Osteoblast (primary cell): ENCODE results near the gene SPOP. TPM values are rescaled to one million over a fixed set of nuclear protein-coding genes. Genes with fewer than 3 reads are reported as not detected.
A peak's percentile ranks its signal among the peaks of the same experiment; 100 is the strongest.

Source experiments
- DNase-seq: peaks from one replicate; pipeline ENCODE4 v3.0.0; 2011; ENCODE audit warnings: low spot score, mixed read lengths; ENCODE audit not compliant: insufficient read length; ENCODE audit errors: missing footprints
- H2AFZ ChIP-seq: 2 replicates; pipeline ENCODE4 v1.6.0; 2011; ENCODE audit warnings: mild to moderate bottlenecking, low read length
- H3K27ac ChIP-seq: 2 replicates; pipeline ENCODE4 v1.5.1; 2011; ENCODE audit warnings: mild to moderate bottlenecking, low read depth, low read length, moderate library complexity
- H3K27me3 ChIP-seq: 2 replicates; pipeline ENCODE4 v1.6.0; 2012; ENCODE audit warnings: mild to moderate bottlenecking, control low read depth, inconsistent platforms, low read length, moderate library complexity; ENCODE audit not compliant: insufficient read depth
- H3K36me3 ChIP-seq: 2 replicates; pipeline ENCODE4 v1.5.1; 2011; ENCODE audit warnings: mild to moderate bottlenecking, low read length, control low read depth, moderate library complexity; ENCODE audit not compliant: insufficient read depth
- H3K4me1 ChIP-seq: 2 replicates; pipeline ENCODE4 v1.5.1; 2011; ENCODE audit warnings: mild to moderate bottlenecking, low read length, control low read depth, moderate library complexity; ENCODE audit not compliant: insufficient read depth
- H3K4me2 ChIP-seq: 2 replicates; pipeline ENCODE4 v1.6.0; 2011; ENCODE audit warnings: mild to moderate bottlenecking, low read length; ENCODE audit not compliant: insufficient read depth
- H3K4me3 ChIP-seq: fragments of 200-600 bp; sonication (generic); 3 replicates; pipeline ENCODE4 v1.5.1; 2012; ENCODE audit warnings: mild to moderate bottlenecking, low read length, inconsistent platforms; ENCODE audit not compliant: insufficient read depth
- H3K79me2 ChIP-seq: 2 replicates; pipeline ENCODE4 v1.6.0; 2012; ENCODE audit warnings: mild to moderate bottlenecking, low read length, control low read depth, inconsistent platforms; ENCODE audit not compliant: insufficient read depth
- H3K9me3 ChIP-seq: 2 replicates; pipeline ENCODE4 v1.5.1; 2011; ENCODE audit warnings: low read depth, low read length, control low read depth
- H4K20me1 ChIP-seq: 2 replicates; pipeline ENCODE4 v1.6.0; 2012; ENCODE audit warnings: mild to moderate bottlenecking, low read length, control low read depth; ENCODE audit not compliant: insufficient read depth
- total RNA-seq: library from RNA; depleted of rRNA; stranded (reverse); fragments of >200 nt; gene quantifications from 2 replicates; pipeline ENCODE4 v1.2.3, GENCODE V29; 2012
- TF ChIP-seq, protein P1 (sequence below): IDR thresholded peaks from 2 replicates; pipeline ENCODE4 v1.5.1; 2011; ENCODE audit warnings: mild to moderate bottlenecking, low read depth, low read length, moderate library complexity; ENCODE audit errors: extremely low read depth

SPOP gene
- total RNA-seq, 1 donor = 55.7 TPM

DNA sequence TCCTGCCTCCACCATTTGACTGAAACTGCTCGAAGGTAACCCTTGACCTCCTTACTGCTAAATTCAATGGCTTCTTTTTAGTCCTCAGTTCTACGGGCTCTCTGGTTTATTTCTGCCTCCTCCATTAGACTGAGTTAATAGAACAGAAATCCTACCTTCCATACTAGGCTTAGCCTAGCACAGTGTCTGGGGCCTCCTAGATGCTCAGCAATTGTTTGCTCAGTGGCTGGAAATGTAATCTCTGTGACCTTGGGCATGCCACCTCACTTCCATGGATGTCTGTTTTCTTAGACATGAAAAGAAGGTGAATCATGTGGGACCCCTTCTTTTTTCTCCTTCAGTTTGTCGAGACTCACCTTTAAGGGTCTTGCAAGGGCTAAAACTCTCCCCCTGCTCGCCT, 82.6 kb downstream of the SPOP start:
- H3K4me2 ChIP-seq = no peak overlapping the region
- no peaks in the 10 kb centered on the region for H3K79me2 ChIP-seq
- no peak overlapping the region for H3K27ac ChIP-seq
- H3K36me3 ChIP-seq = peaks cover 33% of the 10 kb centered on the region
- H3K27me3 ChIP-seq = no peaks in the 10 kb centered on the region
- DNase-seq = no peak
- no peak overlapping the region for H2AFZ ChIP-seq
- H3K4me1 ChIP-seq = no peaks in the 10 kb centered on the region
- no peaks in the 10 kb centered on the region for H4K20me1 ChIP-seq
- no peaks in the 10 kb centered on the region for H3K9me3 ChIP-seq
- TF ChIP-seq, protein P1, sequence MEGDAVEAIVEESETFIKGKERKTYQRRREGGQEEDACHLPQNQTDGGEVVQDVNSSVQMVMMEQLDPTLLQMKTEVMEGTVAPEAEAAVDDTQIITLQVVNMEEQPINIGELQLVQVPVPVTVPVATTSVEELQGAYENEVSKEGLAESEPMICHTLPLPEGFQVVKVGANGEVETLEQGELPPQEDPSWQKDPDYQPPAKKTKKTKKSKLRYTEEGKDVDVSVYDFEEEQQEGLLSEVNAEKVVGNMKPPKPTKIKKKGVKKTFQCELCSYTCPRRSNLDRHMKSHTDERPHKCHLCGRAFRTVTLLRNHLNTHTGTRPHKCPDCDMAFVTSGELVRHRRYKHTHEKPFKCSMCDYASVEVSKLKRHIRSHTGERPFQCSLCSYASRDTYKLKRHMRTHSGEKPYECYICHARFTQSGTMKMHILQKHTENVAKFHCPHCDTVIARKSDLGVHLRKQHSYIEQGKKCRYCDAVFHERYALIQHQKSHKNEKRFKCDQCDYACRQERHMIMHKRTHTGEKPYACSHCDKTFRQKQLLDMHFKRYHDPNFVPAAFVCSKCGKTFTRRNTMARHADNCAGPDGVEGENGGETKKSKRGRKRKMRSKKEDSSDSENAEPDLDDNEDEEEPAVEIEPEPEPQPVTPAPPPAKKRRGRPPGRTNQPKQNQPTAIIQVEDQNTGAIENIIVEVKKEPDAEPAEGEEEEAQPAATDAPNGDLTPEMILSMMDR = no peak
- H3K4me3 ChIP-seq = no peak overlapping the region

DNA sequence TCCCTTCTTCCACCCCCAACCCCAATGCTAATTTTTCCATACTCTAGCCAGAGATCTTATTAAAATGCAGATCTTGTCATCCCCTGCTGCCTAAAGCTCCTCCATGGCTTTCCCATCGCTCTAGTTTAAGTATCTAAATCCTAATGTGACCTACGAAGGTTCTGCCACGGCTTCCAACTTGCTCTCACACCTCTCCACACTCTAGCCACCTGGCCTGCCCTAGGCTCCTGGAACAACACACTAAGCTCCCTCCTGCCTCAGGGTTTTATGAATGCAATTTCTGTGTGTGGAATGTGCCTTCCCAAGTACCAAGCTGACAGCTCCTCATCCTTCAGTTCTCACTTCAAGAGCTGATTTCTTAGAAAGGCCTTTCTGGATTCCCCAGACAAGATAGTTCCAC, 85.6 kb downstream of the SPOP start:
- no peaks in the 10 kb centered on the region for H3K27me3 ChIP-seq
- no peak overlapping the region for H3K4me3 ChIP-seq
- no peak overlapping the region for H2AFZ ChIP-seq
- H3K36me3 ChIP-seq = peaks cover 18% of the 10 kb centered on the region
- H3K4me2 ChIP-seq = no peak overlapping the region
- no peaks in the 10 kb centered on the region for H3K9me3 ChIP-seq
- no peaks in the 10 kb centered on the region for H4K20me1 ChIP-seq
- H3K27ac ChIP-seq = no peak overlapping the region
- H3K79me2 ChIP-seq = no peaks in the 10 kb centered on the region
- peaks cover 19% of the 10 kb centered on the region for H3K4me1 ChIP-seq
- TF ChIP-seq, protein P1 = no peak
- DNase-seq = no peak

DNA sequence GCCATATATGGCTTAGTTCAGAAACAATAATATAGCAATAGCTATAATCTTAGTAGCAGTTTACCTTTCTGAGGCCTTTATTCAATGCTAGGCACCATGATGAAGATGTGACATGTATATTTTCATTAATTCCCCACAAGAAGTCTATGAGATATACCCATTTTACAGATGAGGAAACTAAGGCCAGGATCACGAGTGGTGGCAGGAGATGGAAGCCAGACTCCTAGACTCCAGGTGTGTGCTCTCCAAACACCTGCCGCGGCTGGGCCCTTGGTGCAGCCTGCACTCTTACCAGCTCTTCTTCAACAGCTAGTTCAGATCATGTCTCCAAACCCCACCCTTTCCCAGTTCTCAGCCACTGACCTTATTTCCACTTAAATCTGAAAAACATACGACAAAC, 87.0 kb downstream of the SPOP start:
- H3K4me2 ChIP-seq = no peak overlapping the region
- H2AFZ ChIP-seq = no peak overlapping the region
- peaks cover 19% of the 10 kb centered on the region for H3K4me1 ChIP-seq
- H3K27ac ChIP-seq = no peak overlapping the region
- peaks cover 8% of the 10 kb centered on the region for H3K36me3 ChIP-seq
- no peak overlapping the region for H3K4me3 ChIP-seq
- H4K20me1 ChIP-seq = no peaks in the 10 kb centered on the region
- no peaks in the 10 kb centered on the region for H3K9me3 ChIP-seq
- H3K27me3 ChIP-seq = no peaks in the 10 kb centered on the region
- H3K79me2 ChIP-seq = no peaks in the 10 kb centered on the region
- TF ChIP-seq, protein P1 = no peak
- DNase-seq = no peak

DNA sequence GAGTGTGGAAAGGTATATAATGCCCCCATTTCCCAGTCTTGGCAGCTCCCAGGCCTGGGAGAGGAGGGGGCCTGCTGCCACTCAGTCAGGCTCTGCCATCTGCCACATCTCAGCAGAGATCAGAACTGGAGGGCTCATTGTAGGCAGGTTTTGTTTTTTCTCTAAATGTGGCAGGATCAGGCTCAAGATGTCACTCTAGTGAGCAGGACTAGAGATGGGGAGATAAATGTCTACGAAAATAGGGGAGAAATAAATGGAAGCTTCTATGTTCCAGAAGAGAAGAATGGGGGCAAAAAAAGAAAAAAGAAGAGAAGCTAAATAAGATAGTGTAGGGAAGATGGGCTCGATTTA, 88.3 kb downstream of the SPOP start:
- Histone ChIP-seq H2AFZ (no peak overlapping the region), H3K4me2 (no peak overlapping the region), H3K9me3 (no peaks in the 10 kb centered on the region), H3K36me3 (peaks cover 8% of the 10 kb centered on the region), H3K27ac (peak overlapping the region; percentile 42), H3K4me3 (no peak overlapping the region), H3K4me1 (peaks cover 19% of the 10 kb centered on the region), H3K27me3 (no peaks in the 10 kb centered on the region), H3K79me2 (no peaks in the 10 kb centered on the region), H4K20me1 (no peaks in the 10 kb centered on the region)
- TF ChIP-seq, protein P1 = no peak
- no peak for DNase-seq
